Measurements from ENCODE around the gene GLS2. TPM values are rescaled to one million over a fixed set of nuclear protein-coding genes. Genes with fewer than 3 reads are reported as not detected.

Gene GLS2
- total and polyA plus RNA-seq, 10 donors = 0.83 to 2.4 (median 1.7) TPM

GRCh38 chr12:56521209-56521589, 33.2 kb upstream of the GLS2 start:
- peak overlapping the region; percentile 18 to 65 (median 42) for H3K4me3 ChIP-seq
- no peak for DNase-seq
- WGBS, 5 donors = 39 to 59% (median 48%) methylated on average over 8 of the region's 8 CpGs
- H3K36me3 ChIP-seq = no peaks in the 10 kb centered on the region
- no peaks in the 10 kb centered on the region for H3K27me3 ChIP-seq (replicated peaks in 1 of 7)
- peaks cover 10 to 77% (median 46%) of the 10 kb centered on the region in 6 donors for H3K4me1 ChIP-seq
- peak overlapping the region; percentile 53 to 93 (median 84) for H3K27ac ChIP-seq
- no peaks in the 10 kb centered on the region for H3K9me3 ChIP-seq
- no peak for TF ChIP-seq POLR2AphosphoS5 (IDR thresholded peaks at IDR 0.05)
- TF ChIP-seq CTCF (IDR thresholded peaks at IDR 0.05 in 8 of 11, conservative IDR thresholded peaks at IDR 0.05 in 3 of 11) = no peak
- no peak for TF ChIP-seq POLR2A (IDR thresholded peaks at IDR 0.05)
- intact Hi-C loops (cut with DNase I; ENCODE audit: low total_unique reads) = no loop called here

- no peak for TF ChIP-seq POLR2AphosphoS5 (IDR thresholded peaks at IDR 0.05)
- Histone ChIP-seq H3K27me3 (replicated peaks in 1 of 7) (no peaks in the 10 kb centered on the region), H3K9me3 (no peaks in the 10 kb centered on the region), H3K27ac (peak overlapping the region; percentile 38 to 93 (median 84)), H3K4me1 (peaks cover 10 to 70% (median 44%) of the 10 kb centered on the region in 6 donors), H3K36me3 (no peaks in the 10 kb centered on the region), H3K4me3 (peak overlapping the region in 4 of 8 donors; percentile 3 to 65 (median 52))
- 14 to 58% (median 39%) methylated on average over 1 of the region's 1 CpG for WGBS, 5 donors
- DNase-seq = no peak
- intact Hi-C loops (cut with DNase I; ENCODE audit: low total_unique reads) = no loop called here
Observed at GRCh38 chr12:56520506-56520905, 32.5 kb upstream of the GLS2 start.

- DNase-seq = no peak
- Histone ChIP-seq H3K27ac (peak overlapping the region; percentile 38 to 93 (median 84)), H3K27me3 (replicated peaks in 1 of 7) (no peaks in the 10 kb centered on the region), H3K4me1 (peaks cover 10 to 66% (median 44%) of the 10 kb centered on the region in 6 donors), H3K4me3 (peak overlapping the region in 4 of 8 donors; percentile 3 to 65 (median 52)), H3K36me3 (no peaks in the 10 kb centered on the region), H3K9me3 (no peaks in the 10 kb centered on the region)
- TF ChIP-seq POLR2AphosphoS5 (IDR thresholded peaks at IDR 0.05) (peak in 1 of 3 donors; percentile 74), CTCF (IDR thresholded peaks at IDR 0.05 in 8 of 11, conservative IDR thresholded peaks at IDR 0.05 in 3 of 11) (no peak), POLR2A (IDR thresholded peaks at IDR 0.05) (no peak)
- intact Hi-C loops (cut with DNase I; ENCODE audit: low total_unique reads) = no loop called here
- WGBS, 5 donors = 62 to 79% (median 73%) methylated on average over 3 of the region's 3 CpGs
Observed at GRCh38 chr12:56520048-56520447, 32.1 kb upstream of the GLS2 start.

- Histone ChIP-seq H3K36me3 (no peaks in the 10 kb centered on the region), H3K27ac (no peak overlapping the region), H3K4me1 (peaks cover 5 to 61% (median 44%) of the 10 kb centered on the region in 6 donors), H3K27me3 (replicated peaks in 1 of 7) (no peaks in the 10 kb centered on the region), H3K4me3 (no peak overlapping the region), H3K9me3 (no peaks in the 10 kb centered on the region)
- 21 to 38% (median 26%) methylated on average over 2 of the region's 2 CpGs for WGBS, 5 donors
- TF ChIP-seq POLR2AphosphoS5 (IDR thresholded peaks at IDR 0.05) (no peak), CTCF (IDR thresholded peaks at IDR 0.05 in 8 of 11, conservative IDR thresholded peaks at IDR 0.05 in 3 of 11) (no peak), POLR2A (IDR thresholded peaks at IDR 0.05) (no peak)
- DNase-seq = no peak
- intact Hi-C loops (cut with DNase I; ENCODE audit: low total_unique reads) = no loop called here
Observed at GRCh38 chr12:56518570-56518969, 30.6 kb upstream of the GLS2 start.

- intact Hi-C loops (cut with DNase I; ENCODE audit: low total_unique reads) = no loop called here
- TF ChIP-seq CTCF (IDR thresholded peaks at IDR 0.05 in 8 of 11, conservative IDR thresholded peaks at IDR 0.05 in 3 of 11) (no peak), POLR2AphosphoS5 (IDR thresholded peaks at IDR 0.05) (no peak), POLR2A (IDR thresholded peaks at IDR 0.05) (no peak)
- no peaks in the 10 kb centered on the region for H3K36me3 ChIP-seq
- no peak overlapping the region for H3K4me3 ChIP-seq
- 92 to 100% (median 98%) methylated on average over 2 of the region's 2 CpGs for WGBS, 5 donors
- H3K9me3 ChIP-seq = no peaks in the 10 kb centered on the region
- no peak overlapping the region for H3K27ac ChIP-seq
- no peak for DNase-seq
- no peaks in the 10 kb centered on the region for H3K27me3 ChIP-seq (replicated peaks in 1 of 7)
- H3K4me1 ChIP-seq = peaks cover 0 to 56% (median 39%) of the 10 kb centered on the region in 6 donors
Observed at GRCh38 chr12:56517854-56518253, 29.9 kb upstream of the GLS2 start.
